Body of pancreas (tissue), 4 donors: Measurements from ENCODE around the gene DERA.

ENCODE experiments used
- CTCF ChIP-seq, 7 experiments: fragments of 450-650 bp in 4 of 7; fragments of 200-600 bp in 3 of 7; sonication (generic) in 3 of 7; IDR thresholded peaks; one replicate each; pipeline ENCODE4 v1.5.1; 2016 to 2019; ENCODE audit warnings: antibody characterized with exemption in 7 of 7
- POLR2A ChIP-seq, 3 donors: fragments of 450-650 bp; IDR thresholded peaks; one replicate each; pipeline ENCODE4 v1.6.1; 2016; ENCODE audit warnings: antibody characterized with exemption in 3 of 3, mild to moderate bottlenecking in 2 of 3

DNA sequence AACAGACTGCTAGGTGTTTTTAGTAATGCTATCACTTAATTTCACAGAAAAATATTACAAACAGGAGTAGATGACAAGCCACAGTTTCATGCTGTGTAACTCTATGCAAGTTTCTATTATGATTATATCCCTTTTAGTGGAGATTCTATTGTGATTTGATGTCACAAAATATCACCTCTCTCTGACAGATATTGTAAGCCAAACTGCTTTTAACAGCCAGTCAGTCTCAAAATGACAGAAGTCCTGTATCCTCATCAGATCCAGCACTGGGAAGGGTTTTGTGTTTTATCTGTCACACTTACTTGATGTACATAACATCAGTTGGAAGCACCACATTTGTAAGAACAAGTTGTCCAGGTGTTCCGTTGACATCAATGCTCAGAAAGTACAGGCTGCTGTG is 164.8 kb downstream of the DERA start:
- TF ChIP-seq CTCF (IDR thresholded peaks at IDR 0.05) = no peak
- TF ChIP-seq POLR2A (IDR thresholded peaks at IDR 0.05) = no peak
